Fibroblast of lung (primary cell): ENCODE results near the gene INSIG1. TPM values are rescaled to one million over a fixed set of nuclear protein-coding genes. Genes with fewer than 3 reads are reported as not detected.

Experiments
- DNase-seq, 2 donors: peaks; one replicate each; pipeline versions ENCODE4 v3.0.0 to v3.0.0-alpha.2; 2010; ENCODE audit warnings: low read depth in 2 of 2
- H2AFZ ChIP-seq: 2 replicates; pipeline ENCODE4 v1.5.1; 2012; ENCODE audit warnings: low read length, control low read depth, inconsistent platforms
- H3K27ac ChIP-seq: 2 replicates; pipeline ENCODE4 v1.5.1; 2011; ENCODE audit warnings: low read length, control low read depth; ENCODE audit not compliant: insufficient read depth
- H3K27me3 ChIP-seq: 2 replicates; pipeline ENCODE4 v1.5.1; 2011; ENCODE audit warnings: mild to moderate bottlenecking, low read length; ENCODE audit not compliant: control insufficient read depth, insufficient read depth
- H3K36me3 ChIP-seq: 2 replicates; pipeline ENCODE4 v1.5.1; 2011; ENCODE audit warnings: low read length; ENCODE audit not compliant: control insufficient read depth, insufficient read depth
- H3K4me1 ChIP-seq: 2 replicates; pipeline ENCODE4 v1.5.1; 2011; ENCODE audit warnings: low read length; ENCODE audit not compliant: control insufficient read depth, insufficient read depth; ENCODE audit errors: extremely low read depth
- H3K4me2 ChIP-seq: 2 replicates; pipeline ENCODE4 v1.5.1; 2011; ENCODE audit warnings: low read length, control low read depth; ENCODE audit not compliant: insufficient read depth; ENCODE audit errors: extremely low read depth
- H3K4me3 ChIP-seq, 4 experiments: fragments of 200-600 bp in 1 of 4; sonication (generic) in 1 of 4; replicated peaks in 1 of 4; 2 replicates each; pipeline ENCODE4 v1.5.1; 2011 to 2016; ENCODE audit warnings: low read length in 4 of 4, low read depth in 3 of 4, mild to moderate bottlenecking in 3 of 4, control low read depth in 2 of 4, inconsistent platforms in 1 of 4, mixed read lengths in 1 of 4; ENCODE audit not compliant: insufficient read depth in 1 of 4; ENCODE audit errors: control extremely low read depth in 1 of 4
- H3K79me2 ChIP-seq: 2 replicates; pipeline ENCODE4 v1.5.1; 2012; ENCODE audit warnings: mild to moderate bottlenecking, low read length, inconsistent platforms; ENCODE audit not compliant: control insufficient read depth, insufficient read depth
- H3K9ac ChIP-seq: 2 replicates; pipeline ENCODE4 v1.5.1; 2011; ENCODE audit warnings: mild to moderate bottlenecking, low read length, control low read depth; ENCODE audit not compliant: insufficient read depth
- H3K9me3 ChIP-seq: 2 replicates; pipeline ENCODE4 v1.5.1; 2012; ENCODE audit warnings: low read depth, low read length; ENCODE audit not compliant: control insufficient read depth, insufficient read depth
- H4K20me1 ChIP-seq: 2 replicates; pipeline ENCODE4 v1.5.1; 2011; ENCODE audit warnings: low read length; ENCODE audit not compliant: control insufficient read depth, insufficient read depth; ENCODE audit errors: extremely low read depth
- EZH2 ChIP-seq: IDR thresholded peaks from 2 replicates; pipeline ENCODE4 v1.5.1; 2012; ENCODE audit warnings: low read length, control low read depth, mild to moderate bottlenecking; ENCODE audit errors: missing control alignments
- polyA plus RNA-seq, 2 donors: library from polyadenylated mRNA; depleted of rRNA in 1 of 2; stranded (reverse) in 1 of 2; unstranded in 1 of 2; fragments of >200 nt; gene quantifications; 2 replicates each; pipeline ENCODE4 v1.2.1, GENCODE V29; 2011 to 2012; ENCODE audit warnings: missing spikeins in 1 of 2
- total RNA-seq: library from RNA; depleted of rRNA; stranded (reverse); fragments of >200 nt; gene quantifications from 2 replicates; pipeline ENCODE4 v1.2.1, GENCODE V29; 2014
- TF ChIP-seq, protein P1 (sequence below), 2 donors: IDR thresholded peaks in 1 of 2; conservative IDR thresholded peaks in 1 of 2; 1 replicate in 1 of 2; 2 replicates in 1 of 2; pipeline ENCODE4 v1.5.1; 2011 to 2012; ENCODE audit warnings: low read length in 2 of 2, control low read depth in 1 of 2, inconsistent platforms in 1 of 2, low read depth in 1 of 2, mild to moderate bottlenecking in 1 of 2

INSIG1 gene
- total and polyA plus RNA-seq, 2 donors (not counting 1 experiment from before 2014, with no cell fraction given), result 216 to 353 TPM

DNA sequence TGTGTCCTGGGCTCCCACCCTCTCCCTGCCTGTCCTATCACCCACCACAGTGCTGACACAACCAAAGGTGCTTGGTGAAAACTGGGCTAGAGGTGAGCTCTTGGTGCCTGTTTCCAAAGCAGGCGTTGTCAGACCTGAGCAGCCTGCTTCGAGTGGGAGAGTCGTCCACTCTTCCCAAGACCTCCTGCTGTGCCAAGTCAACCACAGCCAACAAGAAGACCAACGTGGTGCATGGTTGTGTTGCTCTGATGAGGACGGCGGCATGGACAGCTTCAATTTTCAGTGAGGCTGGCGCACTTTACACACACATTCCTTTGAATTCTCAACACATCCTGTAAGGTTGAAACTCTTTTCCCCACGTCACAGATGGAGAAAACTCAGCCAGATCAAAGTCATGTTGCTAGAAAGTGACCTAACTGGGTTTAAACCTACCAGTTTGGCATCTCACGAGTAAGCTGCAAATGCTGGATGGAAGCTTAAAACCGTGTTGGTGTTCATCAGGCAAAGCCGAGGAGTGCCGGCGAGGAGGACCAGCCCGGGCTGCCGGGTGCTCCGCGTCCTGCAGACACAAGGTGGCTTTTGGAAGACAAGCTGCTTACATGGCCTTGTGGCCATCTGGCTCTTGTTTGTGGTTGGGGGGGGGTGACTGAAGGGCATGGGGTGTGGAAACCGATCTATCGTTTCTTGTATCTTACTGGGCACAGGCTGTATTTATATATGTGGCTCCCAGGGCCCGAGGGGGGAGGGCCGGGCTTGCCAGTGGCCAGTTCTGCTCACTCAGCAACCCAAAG lies 39.3 kb downstream of the INSIG1 start:
- Histone ChIP-seq H3K9me3 (no peaks in the 10 kb centered on the region), H2AFZ (no peak overlapping the region), H3K4me2 (no peak overlapping the region), H3K9ac (no peak overlapping the region), H3K27ac (no peak overlapping the region), H3K36me3 (no peaks in the 10 kb centered on the region), H3K79me2 (no peaks in the 10 kb centered on the region), H3K4me1 (no peaks in the 10 kb centered on the region), H4K20me1 (no peaks in the 10 kb centered on the region), H3K4me3 (no peak overlapping the region), H3K27me3 (peaks cover 6% of the 10 kb centered on the region)
- DNase-seq, result no peak
- TF ChIP-seq, protein P1, sequence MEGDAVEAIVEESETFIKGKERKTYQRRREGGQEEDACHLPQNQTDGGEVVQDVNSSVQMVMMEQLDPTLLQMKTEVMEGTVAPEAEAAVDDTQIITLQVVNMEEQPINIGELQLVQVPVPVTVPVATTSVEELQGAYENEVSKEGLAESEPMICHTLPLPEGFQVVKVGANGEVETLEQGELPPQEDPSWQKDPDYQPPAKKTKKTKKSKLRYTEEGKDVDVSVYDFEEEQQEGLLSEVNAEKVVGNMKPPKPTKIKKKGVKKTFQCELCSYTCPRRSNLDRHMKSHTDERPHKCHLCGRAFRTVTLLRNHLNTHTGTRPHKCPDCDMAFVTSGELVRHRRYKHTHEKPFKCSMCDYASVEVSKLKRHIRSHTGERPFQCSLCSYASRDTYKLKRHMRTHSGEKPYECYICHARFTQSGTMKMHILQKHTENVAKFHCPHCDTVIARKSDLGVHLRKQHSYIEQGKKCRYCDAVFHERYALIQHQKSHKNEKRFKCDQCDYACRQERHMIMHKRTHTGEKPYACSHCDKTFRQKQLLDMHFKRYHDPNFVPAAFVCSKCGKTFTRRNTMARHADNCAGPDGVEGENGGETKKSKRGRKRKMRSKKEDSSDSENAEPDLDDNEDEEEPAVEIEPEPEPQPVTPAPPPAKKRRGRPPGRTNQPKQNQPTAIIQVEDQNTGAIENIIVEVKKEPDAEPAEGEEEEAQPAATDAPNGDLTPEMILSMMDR (conservative IDR thresholded peaks at IDR 0.05 in 1 of 2, IDR thresholded peaks at IDR 0.05 in 1 of 2; ENCODE audit: low read depth in 1 of 2, low read length in 2 of 2), result no peak
- TF ChIP-seq EZH2, result no peak

DNA sequence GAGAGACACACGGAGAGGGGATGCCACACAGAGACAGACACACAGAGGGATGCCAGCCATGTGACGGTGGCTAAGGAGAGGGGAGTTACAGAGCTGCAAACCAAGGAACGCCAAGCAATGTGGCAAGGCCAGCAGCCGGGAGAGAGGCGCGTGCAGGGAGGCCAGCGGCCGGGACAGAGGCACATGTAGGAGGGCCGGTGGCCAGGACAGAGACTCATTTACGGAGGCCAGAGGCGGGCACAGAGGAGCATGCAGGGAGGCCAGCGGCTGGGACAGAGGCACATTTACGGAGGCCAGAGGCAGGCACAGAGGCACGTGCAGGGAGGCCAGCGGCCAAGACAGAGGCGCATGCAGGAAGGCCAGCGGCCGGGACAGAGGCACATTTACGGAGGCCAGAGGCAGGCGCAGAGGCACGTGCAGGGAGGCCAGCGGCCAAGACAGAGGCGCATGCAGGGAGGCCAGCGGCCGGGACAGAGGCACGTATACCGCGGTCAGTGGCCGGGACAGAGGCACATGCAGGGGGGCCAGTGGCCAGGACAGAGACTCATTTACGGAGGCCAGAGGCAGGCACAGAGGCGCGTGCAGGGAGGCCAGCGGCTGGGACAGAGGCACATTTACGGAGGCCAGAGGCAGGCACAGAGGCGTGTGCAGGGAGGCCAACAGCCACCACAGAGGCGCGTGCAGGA lies 40.4 kb downstream of the INSIG1 start:
- Histone ChIP-seq H3K4me1 (no peaks in the 10 kb centered on the region), H3K4me2 (no peak overlapping the region), H3K27ac (no peak overlapping the region), H4K20me1 (no peaks in the 10 kb centered on the region), H3K79me2 (no peaks in the 10 kb centered on the region), H2AFZ (no peak overlapping the region), H3K9ac (no peak overlapping the region), H3K36me3 (no peaks in the 10 kb centered on the region), H3K27me3 (peaks cover 6% of the 10 kb centered on the region), H3K4me3 (no peak overlapping the region), H3K9me3 (no peaks in the 10 kb centered on the region)
- no peak for DNase-seq
- TF ChIP-seq EZH2, result no peak
- TF ChIP-seq, protein P1 (conservative IDR thresholded peaks at IDR 0.05 in 1 of 2, IDR thresholded peaks at IDR 0.05 in 1 of 2; ENCODE audit: low read depth in 1 of 2, low read length in 2 of 2), result no peak

DNA sequence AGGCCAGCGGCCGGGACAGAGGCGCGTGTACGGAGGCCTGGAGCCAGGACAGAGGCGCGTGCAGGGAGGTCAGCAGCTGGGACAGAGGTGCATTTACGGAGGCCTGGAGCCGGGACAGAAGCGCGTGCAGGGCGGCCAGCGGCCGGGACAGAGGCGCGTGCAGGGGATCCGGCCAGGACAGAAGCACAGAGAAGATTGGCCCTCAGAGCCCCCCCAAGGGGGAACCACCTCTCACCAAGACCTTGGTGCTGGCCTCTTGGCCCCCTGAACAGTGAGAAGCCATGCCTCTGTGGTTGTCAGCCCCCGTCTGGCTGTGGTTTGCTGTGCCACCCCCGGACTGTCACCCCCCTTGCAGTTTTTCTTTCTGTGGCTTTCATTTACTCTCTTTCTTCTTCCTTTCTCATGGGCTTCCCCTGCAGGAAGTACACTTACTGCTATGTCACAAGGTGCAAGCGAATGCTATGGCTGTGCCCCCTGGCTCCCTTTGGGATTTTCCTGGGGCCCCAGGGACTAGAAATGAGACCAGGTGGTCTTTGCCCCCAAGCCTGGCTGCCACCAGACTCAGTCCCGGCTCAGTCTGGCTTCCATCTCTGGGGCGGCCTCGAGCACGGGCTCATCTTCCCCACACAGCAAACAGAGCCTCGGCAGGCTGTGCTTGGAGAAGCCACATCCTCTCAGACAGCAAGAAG lies 41.1 kb downstream of the INSIG1 start:
- Histone ChIP-seq H3K27me3 (peaks cover 6% of the 10 kb centered on the region), H3K9ac (no peak overlapping the region), H3K4me2 (no peak overlapping the region), H3K27ac (no peak overlapping the region), H3K4me3 (no peak overlapping the region), H3K36me3 (no peaks in the 10 kb centered on the region), H4K20me1 (no peaks in the 10 kb centered on the region), H2AFZ (no peak overlapping the region), H3K4me1 (no peaks in the 10 kb centered on the region), H3K9me3 (no peaks in the 10 kb centered on the region), H3K79me2 (no peaks in the 10 kb centered on the region)
- TF ChIP-seq, protein P1 (conservative IDR thresholded peaks at IDR 0.05 in 1 of 2, IDR thresholded peaks at IDR 0.05 in 1 of 2; ENCODE audit: low read depth in 1 of 2, low read length in 2 of 2), result no peak
- TF ChIP-seq EZH2, result no peak
- no peak for DNase-seq
